Measurements from ENCODE around the gene MFSD6. TPM values are rescaled to one million over a fixed set of nuclear protein-coding genes. Genes with fewer than 3 reads are reported as not detected.
"Not testable (repeated sequence)": the region's sequence is repeated elsewhere in the genome, so short reads cannot be mapped to it uniquely, and the experiment has no call there.

The MFSD6 gene
- total RNA-seq, 1 experiment from 2014 or later, result 4.7 TPM

GRCh38 chr2:190493095-190493494 is 84.9 kb downstream of the MFSD6 start:
- 0 out of 2 replicates have a peak, but pooled peaks have one; percentile 55 for TF ChIP-seq GABPB1 (CRISPR knock-in tag; IDR thresholded peaks at IDR 0.05)
- TF ChIP-seq, protein P1, sequence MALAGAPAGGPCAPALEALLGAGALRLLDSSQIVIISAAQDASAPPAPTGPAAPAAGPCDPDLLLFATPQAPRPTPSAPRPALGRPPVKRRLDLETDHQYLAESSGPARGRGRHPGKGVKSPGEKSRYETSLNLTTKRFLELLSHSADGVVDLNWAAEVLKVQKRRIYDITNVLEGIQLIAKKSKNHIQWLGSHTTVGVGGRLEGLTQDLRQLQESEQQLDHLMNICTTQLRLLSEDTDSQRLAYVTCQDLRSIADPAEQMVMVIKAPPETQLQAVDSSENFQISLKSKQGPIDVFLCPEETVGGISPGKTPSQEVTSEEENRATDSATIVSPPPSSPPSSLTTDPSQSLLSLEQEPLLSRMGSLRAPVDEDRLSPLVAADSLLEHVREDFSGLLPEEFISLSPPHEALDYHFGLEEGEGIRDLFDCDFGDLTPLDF (CRISPR knock-in tag; IDR thresholded peaks at IDR 0.05), result no peak
- TF ChIP-seq, protein P2, sequence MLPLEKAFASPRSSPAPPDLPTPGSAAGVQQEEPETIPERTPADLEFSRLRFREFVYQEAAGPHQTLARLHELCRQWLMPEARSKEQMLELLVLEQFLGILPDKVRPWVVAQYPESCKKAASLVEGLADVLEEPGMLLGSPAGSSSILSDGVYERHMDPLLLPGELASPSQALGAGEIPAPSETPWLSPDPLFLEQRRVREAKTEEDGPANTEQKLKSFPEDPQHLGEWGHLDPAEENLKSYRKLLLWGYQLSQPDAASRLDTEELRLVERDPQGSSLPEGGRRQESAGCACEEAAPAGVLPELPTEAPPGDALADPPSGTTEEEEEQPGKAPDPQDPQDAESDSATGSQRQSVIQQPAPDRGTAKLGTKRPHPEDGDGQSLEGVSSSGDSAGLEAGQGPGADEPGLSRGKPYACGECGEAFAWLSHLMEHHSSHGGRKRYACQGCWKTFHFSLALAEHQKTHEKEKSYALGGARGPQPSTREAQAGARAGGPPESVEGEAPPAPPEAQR (CRISPR knock-in tag; IDR thresholded peaks at IDR 0.05), result no peak
- no peak for TF ChIP-seq NR2C2 (CRISPR knock-in tag; IDR thresholded peaks at IDR 0.05)
- no peak for TF ChIP-seq FOXJ3 (CRISPR knock-in tag; IDR thresholded peaks at IDR 0.05; ENCODE audit: borderline replicate concordance)
- TF ChIP-seq, protein P3, sequence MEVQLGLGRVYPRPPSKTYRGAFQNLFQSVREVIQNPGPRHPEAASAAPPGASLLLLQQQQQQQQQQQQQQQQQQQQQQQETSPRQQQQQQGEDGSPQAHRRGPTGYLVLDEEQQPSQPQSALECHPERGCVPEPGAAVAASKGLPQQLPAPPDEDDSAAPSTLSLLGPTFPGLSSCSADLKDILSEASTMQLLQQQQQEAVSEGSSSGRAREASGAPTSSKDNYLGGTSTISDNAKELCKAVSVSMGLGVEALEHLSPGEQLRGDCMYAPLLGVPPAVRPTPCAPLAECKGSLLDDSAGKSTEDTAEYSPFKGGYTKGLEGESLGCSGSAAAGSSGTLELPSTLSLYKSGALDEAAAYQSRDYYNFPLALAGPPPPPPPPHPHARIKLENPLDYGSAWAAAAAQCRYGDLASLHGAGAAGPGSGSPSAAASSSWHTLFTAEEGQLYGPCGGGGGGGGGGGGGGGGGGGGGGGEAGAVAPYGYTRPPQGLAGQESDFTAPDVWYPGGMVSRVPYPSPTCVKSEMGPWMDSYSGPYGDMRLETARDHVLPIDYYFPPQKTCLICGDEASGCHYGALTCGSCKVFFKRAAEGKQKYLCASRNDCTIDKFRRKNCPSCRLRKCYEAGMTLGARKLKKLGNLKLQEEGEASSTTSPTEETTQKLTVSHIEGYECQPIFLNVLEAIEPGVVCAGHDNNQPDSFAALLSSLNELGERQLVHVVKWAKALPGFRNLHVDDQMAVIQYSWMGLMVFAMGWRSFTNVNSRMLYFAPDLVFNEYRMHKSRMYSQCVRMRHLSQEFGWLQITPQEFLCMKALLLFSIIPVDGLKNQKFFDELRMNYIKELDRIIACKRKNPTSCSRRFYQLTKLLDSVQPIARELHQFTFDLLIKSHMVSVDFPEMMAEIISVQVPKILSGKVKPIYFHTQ (CRISPR knock-in tag; IDR thresholded peaks at IDR 0.05), result no peak
- TF ChIP-seq, protein P4, sequence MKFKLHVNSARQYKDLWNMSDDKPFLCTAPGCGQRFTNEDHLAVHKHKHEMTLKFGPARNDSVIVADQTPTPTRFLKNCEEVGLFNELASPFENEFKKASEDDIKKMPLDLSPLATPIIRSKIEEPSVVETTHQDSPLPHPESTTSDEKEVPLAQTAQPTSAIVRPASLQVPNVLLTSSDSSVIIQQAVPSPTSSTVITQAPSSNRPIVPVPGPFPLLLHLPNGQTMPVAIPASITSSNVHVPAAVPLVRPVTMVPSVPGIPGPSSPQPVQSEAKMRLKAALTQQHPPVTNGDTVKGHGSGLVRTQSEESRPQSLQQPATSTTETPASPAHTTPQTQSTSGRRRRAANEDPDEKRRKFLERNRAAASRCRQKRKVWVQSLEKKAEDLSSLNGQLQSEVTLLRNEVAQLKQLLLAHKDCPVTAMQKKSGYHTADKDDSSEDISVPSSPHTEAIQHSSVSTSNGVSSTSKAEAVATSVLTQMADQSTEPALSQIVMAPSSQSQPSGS (CRISPR knock-in tag; IDR thresholded peaks at IDR 0.05; ENCODE audit: borderline replicate concordance, low read depth), result no peak
- Mint-ChIP-seq H3K27ac (no peak overlapping the region), H3K27me3 (ENCODE audit: low read depth) (no peaks in the 10 kb centered on the region), H3K4me1 (peaks cover 18% of the 10 kb centered on the region), H3K9me3 (peaks cover 22% of the 10 kb centered on the region), H3K36me3 (peaks cover 20% of the 10 kb centered on the region), H3K4me3 (no peak overlapping the region)
- CTCF ChIA-PET, result no interaction called here
- no peak for DNase-seq (ENCODE audit: low spot score)
- POLR2A ChIA-PET, result no interaction called here
- no peak for ATAC-seq

GRCh38 chr2:190494600-190495227 is 86.6 kb downstream of the MFSD6 start:
- H3K27ac Mint-ChIP-seq; CTCF ChIA-PET; H3K4me1 Mint-ChIP-seq; ATAC-seq; H3K27me3 Mint-ChIP-seq (ENCODE audit: low read depth); POLR2A ChIA-PET; H3K4me3 Mint-ChIP-seq; DNase-seq (ENCODE audit: low spot score): not testable (repeated sequence)
- Mint-ChIP-seq H3K36me3 (peaks cover 20% of the 10 kb centered on the region), H3K9me3 (peaks cover 22% of the 10 kb centered on the region)

DNA sequence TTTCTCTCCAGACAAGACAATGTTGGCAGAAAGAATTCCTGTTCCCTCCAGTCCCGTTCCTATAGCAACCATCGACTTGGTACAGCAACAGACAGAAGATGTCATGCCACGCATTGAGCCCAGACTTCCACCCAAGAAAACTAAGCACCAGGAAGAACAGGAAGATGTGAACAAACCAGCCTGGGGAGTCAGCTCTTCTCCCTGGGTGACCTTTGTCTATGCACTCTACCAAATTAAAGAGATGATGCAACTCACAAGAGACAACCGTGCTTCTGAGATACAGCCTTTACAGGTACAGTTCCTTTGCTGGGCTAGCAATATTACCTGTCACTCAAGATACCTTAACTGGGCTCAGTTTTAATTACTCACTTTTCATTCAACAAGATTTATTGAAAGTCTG is 89.3 kb downstream of the MFSD6 start:
- DNase-seq (ENCODE audit: low spot score) (no peak), ATAC-seq (no peak)
- Mint-ChIP-seq H3K27ac (no peak overlapping the region), H3K27me3 (ENCODE audit: low read depth) (no peaks in the 10 kb centered on the region), H3K4me3 (no peak overlapping the region), H3K9me3 (peaks cover 14% of the 10 kb centered on the region), H3K36me3 (peaks cover 12% of the 10 kb centered on the region), H3K4me1 (peaks cover 10% of the 10 kb centered on the region)
- TF ChIP-seq ZNF396 (CRISPR knock-in tag; IDR thresholded peaks at IDR 0.05; ENCODE audit: borderline replicate concordance), result no peak
- TF ChIP-seq GABPB1 (CRISPR knock-in tag; IDR thresholded peaks at IDR 0.05), result peak; percentile 72
- ChIA-PET POLR2A (no interaction called here), CTCF (no interaction called here)

DNA sequence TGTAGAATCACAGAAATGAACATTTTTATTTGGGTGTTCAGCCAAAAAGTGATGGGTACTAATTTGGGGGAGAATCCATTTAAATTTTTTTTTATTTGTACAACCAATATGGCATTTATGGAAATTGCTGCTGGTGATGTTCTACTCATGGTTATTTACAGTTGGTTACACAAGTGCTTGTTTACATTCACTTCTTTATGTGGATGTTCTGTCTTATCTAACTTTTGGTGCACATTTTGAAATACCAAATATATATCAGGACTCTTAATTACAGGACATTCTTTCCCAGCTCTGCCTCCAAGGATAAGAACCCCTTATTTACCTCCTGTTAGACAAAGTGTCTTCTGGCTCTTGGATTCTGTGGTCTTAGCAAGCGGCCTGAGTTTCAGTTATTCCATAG is 91.1 kb downstream of the MFSD6 start:
- DNase-seq (ENCODE audit: low spot score) (no peak), ATAC-seq (no peak)
- Mint-ChIP-seq H3K9me3 (no peaks in the 10 kb centered on the region), H3K27ac (no peak overlapping the region; the same call in 1 of the 2 replicates), H3K27me3 (ENCODE audit: low read depth) (no peaks in the 10 kb centered on the region), H3K36me3 (no peaks in the 10 kb centered on the region), H3K4me1 (peaks cover 12% of the 10 kb centered on the region), H3K4me3 (no peak overlapping the region)
- TF ChIP-seq SOX15 (CRISPR knock-in tag; IDR thresholded peaks at IDR 0.05) (no peak), ZNF416 (CRISPR knock-in tag; IDR thresholded peaks at IDR 0.05) (no peak), TP53 (CRISPR knock-in tag; IDR thresholded peaks at IDR 0.05) (no peak)
- TF ChIP-seq, protein P5, sequence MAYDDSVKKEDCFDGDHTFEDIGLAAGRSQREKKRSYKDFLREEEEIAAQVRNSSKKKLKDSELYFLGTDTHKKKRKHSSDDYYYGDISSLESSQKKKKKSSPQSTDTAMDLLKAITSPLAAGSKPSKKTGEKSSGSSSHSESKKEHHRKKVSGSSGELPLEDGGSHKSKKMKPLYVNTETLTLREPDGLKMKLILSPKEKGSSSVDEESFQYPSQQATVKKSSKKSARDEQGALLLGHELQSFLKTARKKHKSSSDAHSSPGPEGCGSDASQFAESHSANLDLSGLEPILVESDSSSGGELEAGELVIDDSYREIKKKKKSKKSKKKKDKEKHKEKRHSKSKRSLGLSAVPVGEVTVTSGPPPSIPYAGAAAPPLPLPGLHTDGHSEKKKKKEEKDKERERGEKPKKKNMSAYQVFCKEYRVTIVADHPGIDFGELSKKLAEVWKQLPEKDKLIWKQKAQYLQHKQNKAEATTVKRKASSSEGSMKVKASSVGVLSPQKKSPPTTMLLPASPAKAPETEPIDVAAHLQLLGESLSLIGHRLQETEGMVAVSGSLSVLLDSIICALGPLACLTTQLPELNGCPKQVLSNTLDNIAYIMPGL (CRISPR knock-in tag; IDR thresholded peaks at IDR 0.05), result no peak
- TF ChIP-seq, protein P6, sequence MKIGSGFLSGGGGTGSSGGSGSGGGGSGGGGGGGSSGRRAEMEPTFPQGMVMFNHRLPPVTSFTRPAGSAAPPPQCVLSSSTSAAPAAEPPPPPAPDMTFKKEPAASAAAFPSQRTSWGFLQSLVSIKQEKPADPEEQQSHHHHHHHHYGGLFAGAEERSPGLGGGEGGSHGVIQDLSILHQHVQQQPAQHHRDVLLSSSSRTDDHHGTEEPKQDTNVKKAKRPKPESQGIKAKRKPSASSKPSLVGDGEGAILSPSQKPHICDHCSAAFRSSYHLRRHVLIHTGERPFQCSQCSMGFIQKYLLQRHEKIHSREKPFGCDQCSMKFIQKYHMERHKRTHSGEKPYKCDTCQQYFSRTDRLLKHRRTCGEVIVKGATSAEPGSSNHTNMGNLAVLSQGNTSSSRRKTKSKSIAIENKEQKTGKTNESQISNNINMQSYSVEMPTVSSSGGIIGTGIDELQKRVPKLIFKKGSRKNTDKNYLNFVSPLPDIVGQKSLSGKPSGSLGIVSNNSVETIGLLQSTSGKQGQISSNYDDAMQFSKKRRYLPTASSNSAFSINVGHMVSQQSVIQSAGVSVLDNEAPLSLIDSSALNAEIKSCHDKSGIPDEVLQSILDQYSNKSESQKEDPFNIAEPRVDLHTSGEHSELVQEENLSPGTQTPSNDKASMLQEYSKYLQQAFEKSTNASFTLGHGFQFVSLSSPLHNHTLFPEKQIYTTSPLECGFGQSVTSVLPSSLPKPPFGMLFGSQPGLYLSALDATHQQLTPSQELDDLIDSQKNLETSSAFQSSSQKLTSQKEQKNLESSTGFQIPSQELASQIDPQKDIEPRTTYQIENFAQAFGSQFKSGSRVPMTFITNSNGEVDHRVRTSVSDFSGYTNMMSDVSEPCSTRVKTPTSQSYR (CRISPR knock-in tag; IDR thresholded peaks at IDR 0.05), result no peak
- POLR2A ChIA-PET, result no interaction called here
- CTCF ChIA-PET, result no interaction called here
